ENCODE results near the gene RPL29. TPM values are rescaled to one million over a fixed set of nuclear protein-coding genes. Genes with fewer than 3 reads are reported as not detected.

The RPL29 gene
- total RNA-seq, 1 donor from 2014 or later = 1,352 TPM

DNA sequence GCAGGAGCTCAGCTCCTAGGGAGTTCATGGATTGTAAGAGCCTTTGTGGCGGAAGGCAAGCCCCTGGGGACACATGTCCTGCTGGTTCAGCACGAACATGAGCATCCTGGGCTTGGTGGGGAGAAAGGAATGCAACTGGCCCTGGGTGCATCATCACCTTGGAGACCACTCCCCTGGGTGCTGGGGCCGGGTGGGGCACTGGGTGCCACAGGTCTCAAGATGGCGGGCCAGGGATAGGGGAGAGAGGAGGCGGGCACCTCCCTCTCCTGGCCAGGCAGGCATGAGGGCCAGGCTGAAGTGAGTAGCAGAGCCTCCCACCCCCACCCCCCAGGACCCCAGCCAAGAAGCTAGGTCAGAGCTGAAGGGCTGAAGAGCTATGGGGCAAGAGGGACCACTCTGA lies 29.2 kb downstream of the RPL29 start:
- intact Hi-C loops (cut with micrococcal nuclease) = no loop called here

DNA sequence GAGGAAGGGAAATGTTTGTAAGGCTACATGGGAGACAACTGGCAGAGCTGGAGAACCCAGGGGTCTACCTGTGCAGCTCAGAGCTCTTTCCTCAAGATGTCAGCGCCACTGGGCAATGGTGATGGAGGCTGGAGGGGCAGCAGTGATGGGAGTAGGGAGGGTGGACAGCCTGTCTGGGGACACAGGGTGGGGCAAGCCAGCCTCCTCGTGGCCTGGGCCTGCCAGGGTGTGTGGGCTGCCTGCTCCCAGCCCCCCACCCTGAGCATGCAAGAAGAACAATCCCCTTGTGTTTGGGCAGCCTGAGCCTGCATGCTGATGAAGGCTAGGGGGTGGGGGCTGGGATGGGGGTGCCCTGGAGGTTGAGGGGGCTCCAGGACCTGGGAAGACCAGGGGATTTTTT lies 29.7 kb downstream of the RPL29 start:
- intact Hi-C loops (cut with micrococcal nuclease) = no loop called here

DNA sequence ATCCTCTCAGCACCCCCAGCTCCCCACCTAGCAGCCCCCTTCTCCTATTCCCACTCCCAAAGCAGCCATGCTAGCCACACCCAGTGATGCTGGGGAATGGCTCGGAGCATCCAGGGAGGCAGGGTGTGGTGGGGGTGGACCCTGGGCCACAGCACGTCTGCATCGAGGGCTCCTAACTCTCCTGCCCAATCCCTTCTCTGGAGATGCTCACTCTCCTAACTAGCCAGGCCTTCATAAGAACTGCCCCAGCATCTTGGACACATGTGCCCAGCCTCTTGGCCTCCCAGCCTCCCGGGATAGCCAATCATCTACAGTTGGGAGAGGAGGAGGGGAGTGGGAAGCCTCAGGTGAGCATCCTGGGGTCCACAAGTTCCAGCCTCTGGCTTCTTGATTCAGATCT lies 31.2 kb downstream of the RPL29 start:
- intact Hi-C loops (cut with micrococcal nuclease) = no loop called here

DNA sequence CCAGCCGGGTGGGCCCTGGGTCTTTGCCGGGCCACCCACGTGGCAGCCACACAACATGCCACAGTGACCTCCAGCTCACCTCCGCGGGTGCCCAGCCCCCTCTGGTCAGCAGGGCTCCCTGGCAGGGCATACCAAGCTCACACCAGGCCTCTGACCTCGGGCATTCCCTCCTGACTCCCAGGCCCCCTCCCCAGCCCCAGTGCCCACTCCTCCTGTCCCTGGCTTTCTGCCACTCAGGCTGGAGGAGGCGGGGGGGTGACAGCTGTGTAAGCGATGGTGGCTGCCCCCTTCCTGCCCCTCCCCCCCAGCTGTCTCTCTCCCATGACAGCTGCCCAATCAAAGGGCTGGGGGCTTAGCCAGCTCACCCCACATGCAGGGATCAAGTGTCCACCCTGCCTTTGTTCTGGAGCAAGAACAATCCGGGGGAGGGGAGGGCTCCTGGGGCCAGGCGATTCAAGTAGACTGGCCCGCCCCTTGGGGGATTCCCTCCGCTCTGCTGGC lies 31.7 kb downstream of the RPL29 start:
- intact Hi-C loops (cut with micrococcal nuclease) = no loop called here

DNA sequence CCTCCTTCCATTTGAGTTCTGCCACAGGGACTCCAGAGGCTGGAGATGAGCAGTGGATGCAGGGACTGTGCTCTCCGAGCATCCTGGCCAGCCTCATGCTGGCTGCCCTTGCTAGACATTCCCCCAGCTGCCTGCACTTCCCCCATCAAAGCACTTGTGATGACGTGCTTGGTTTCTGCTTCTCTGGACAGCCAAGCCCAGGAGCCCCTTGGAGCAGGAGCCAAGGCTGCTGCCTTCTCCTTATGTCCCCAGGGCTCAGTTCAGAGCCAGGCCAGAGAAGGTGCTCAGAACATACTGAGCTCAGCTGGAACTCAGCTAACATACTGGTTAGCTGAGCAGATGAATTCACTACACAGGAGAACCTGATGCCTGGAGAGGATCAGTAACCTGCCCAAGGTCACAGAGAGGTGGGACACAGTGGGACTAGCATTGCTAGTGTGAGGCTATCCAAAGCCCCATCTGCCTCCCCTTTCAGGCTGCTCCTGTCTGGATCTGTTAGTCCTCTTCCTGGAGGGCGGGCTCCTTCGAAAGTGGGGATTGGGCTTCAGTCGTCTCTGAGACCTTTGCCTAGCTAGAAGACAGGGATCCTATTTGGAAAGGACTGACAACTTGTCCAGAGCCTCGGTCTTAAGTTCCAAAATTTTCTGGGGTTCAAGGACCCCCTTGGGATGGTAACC lies 32.7 kb downstream of the RPL29 start:
- intact Hi-C loops (cut with micrococcal nuclease) = no loop called here

DNA sequence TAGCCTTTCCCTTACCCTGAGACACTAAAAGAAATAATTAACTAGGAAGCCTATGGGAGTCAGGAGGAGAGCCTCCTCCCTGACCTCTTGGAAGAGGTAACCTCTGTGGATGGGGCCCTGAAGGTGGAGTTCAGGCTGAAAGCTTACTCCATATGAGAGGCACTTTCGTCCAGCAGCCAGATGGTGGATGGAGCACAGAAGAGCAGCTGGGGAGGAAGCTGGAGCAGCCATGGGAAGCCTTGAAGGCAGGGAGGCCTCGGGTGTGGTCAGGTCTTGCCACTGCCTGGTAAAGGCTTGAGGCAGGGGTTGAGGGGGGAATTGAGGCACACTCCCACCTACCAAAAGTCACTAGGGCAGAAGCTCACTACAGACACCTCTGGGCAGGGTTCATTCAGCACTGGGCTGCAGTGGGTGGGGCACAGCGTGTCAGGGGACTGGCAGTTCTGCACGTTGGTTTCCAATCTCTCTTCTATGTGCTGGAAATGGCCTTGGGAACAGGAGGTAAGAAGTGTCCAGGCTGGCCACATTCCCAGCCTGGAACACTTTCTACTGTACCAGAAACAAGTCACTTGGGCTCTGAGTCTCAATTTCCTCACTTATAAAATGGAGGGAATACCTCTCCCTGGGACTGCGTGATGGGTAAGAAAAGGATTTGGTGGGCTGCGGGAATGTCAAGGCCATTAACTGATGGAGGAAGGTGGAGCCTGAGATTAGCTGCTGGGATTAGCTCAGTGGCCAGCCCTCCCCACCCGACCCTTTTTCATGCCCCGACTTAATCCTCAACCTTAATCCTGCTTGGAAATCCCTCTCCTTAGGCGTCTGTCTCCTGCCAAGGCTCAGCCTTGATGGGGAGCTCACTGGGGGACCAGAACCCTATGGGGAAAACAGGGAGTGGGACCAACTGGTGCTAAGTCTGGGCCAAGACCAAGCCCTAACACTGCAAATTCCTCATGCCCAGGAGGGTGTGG lies 33.8 kb downstream of the RPL29 start:
- intact Hi-C loops (cut with micrococcal nuclease) = no loop called here

DNA sequence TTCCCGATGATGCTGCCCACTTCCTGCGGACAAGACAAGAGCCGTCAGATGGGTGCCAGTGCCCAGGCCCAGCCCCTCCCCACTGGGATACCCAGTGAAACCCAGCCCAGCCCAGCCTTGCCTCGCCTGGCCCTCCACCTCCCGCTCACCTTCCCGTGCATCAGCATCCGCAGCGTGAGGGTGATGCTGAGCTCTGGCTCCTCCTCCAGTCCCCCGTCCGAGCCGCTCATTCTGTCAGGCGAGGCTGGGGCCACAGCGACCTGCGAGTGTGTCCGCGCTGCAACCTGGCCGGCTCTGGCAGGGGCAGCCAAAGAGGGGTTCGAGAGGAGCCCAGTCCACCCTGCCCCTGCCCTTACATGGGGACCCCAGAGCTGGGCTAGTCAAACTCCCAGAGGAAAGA lies 34.7 kb downstream of the RPL29 start:
- intact Hi-C loops (cut with micrococcal nuclease) = no loop called here

DNA sequence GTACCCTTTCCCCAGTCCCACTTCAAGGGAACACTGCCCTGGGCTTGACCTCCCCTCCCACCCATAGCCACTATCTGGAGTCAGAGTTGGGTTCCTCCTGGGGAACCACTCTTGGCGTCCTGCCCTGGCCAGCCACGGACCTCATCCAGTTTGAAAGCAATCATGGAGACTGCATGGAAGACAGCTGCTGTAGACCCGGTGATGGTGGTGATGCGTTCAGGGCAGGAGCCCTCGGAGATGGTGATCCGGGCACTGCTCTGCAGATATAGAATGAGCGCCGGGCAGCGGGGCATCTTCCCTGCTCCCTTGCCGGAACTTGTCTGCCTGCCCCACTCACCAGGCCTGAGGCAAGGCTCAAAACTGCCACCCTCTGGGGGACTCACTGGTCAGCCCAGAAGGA lies 35.3 kb downstream of the RPL29 start:
- intact Hi-C loops (cut with micrococcal nuclease) = no loop called here

DNA sequence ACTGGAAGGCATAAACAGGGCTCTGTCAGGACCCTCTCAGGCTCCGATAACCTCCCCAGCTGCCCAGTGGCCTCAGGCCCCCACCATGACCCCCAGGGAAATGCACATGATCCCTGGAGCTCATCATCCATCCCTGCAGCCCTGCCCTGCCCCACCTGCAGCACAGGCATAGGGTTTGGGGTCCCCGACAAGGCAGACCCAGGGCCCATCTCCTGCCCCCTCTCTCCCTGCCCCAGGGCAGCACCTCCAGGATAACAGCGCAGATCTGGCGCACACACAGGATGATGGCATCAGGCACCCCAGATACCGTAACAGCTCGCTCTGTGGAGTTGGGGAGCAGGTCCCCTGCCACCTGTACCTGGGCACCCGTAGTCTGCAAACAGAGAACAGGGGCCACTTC lies 36.0 kb downstream of the RPL29 start:
- intact Hi-C loops (cut with micrococcal nuclease) = no loop called here

DNA sequence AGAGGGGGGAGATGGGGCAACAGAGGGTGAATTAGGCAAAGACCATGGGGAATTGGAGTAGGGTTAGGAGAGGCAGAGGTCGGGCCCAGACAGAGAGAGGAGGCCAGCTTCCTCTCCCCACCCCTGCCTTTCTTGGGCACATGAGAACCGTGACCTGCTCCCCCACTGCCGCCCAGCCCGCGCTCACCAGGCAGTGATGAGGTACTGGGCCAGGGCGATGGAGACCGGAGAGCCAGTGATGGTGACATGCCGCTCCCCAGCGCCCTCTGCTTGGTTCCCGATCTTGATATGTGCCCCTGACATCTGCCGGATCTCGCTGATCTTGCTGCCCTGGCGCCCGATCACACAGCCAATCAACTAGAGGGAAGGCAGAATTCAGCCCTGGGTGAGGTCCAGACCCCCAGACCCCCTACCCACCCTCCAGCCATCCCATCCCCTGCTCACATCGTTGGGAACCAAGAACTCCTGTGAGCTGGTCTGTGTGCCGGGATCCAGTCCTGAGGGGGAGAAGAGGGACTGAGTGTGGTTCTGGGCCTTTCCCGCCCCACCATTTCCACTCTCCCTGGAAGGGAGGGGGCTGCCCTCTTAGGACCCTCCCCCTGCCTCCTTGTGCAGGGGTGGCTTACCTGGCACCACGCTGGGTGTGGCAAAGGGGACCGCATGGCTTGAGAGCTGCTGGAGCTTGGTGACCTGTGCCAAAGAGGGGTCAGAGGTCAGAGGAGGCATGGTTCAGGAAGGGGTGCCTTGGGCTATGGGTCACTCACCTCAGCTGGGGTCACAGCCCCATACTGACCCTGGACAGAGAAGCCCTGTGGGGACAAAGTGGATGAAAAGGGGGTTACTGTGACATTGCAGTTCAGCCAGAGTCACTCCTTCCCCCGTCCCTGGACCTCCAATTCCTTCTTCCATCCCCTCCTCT lies 36.8 kb downstream of the RPL29 start:
- intact Hi-C loops (cut with micrococcal nuclease) = no loop called here

DNA sequence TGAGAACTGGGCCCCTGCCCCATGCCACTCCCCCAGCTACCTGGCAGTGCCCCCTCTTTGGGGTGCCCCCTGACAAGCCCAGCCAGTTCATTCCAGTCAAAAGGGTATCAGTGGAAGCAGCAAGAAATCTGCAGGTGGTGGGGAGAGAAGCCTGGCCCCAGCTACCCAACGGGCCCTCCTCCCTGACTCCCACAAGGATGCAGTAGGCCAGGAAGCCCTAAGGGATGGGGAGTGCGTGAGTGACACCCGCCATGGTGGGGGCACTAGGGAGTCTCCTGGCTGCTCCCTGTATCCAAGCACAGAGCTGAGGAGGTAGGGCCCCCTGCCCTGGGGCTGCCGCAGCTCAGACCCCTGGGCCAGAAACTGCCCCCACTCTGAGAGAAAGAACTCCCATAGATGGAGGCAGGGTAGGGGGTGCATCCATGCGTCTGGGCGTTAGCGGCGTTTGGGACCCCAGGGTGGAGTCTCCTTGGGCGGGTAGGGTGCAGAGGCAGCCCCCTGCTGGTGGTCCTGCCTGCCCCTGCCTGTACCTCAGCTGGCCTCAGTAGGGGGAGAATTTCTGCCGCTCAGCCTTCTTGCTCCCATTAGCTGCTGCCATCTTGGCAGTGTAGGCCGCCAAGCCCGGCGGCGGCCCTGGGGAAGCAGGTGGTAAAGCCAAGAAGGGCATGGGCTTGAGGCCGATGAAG lies 38.0 kb downstream of the RPL29 start:
- intact Hi-C loops (cut with micrococcal nuclease) = no loop called here

DNA sequence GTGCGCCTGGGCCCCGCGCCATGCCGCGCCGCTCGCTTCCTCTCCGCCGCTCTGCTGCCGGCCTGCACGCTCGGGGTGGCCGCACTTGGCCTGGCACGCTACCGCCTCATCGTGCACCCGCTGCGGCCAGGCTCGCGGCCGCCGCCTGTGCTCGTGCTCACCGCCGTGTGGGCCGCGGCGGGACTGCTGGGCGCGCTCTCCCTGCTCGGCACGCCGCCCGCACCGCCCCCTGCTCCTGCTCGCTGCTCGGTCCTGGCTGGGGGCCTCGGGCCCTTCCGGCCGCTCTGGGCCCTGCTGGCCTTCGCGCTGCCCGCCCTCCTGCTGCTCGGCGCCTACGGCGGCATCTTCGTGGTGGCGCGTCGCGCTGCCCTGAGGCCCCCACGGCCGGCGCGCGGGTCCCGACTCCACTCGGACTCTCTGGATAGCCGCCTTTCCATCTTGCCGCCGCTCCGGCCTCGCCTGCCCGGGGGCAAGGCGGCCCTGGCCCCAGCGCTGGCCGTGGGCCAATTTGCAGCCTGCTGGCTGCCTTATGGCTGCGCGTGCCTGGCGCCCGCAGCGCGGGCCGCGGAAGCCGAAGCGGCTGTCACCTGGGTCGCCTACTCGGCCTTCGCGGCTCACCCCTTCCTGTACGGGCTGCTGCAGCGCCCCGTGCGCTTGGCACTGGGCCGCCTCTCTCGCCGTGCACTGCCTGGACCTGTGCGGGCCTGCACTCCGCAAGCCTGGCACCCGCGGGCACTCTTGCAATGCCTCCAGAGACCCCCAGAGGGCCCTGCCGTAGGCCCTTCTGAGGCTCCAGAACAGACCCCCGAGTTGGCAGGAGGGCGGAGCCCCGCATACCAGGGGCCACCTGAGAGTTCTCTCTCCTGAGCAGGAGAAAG lies 39.6 kb downstream of the RPL29 start:
- intact Hi-C loops (cut with micrococcal nuclease) = no loop called here

DNA sequence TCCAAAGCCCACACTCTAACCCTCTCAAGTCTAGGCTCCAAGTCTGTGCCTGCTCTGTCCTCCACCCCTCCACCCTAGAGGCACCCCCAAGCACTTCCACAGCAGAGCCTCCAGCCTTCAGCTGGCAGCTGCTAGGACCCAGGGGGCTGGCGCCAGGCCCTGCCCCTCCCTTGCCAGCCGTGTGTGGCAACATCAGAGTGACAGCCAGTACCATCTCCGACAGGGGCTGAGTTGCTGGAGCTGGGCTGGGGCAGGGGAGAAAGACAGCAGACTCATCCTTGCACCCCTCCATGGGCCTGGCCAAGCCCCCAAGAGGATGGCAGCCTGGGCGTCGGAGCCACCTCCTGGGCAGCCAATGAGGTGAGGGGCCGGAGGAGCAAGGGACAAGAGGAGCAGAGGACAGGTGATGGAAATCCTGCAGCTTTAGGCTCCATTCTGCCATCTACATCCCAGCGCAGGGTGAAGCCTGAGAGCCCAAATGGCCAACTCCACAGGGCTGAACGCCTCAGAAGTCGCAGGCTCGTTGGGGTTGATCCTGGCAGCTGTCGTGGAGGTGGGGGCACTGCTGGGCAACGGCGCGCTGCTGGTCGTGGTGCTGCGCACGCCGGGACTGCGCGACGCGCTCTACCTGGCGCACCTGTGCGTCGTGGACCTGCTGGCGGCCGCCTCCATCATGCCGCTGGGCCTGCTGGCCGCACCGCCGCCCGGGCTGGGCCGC lies 40.4 kb downstream of the RPL29 start, which contains the start of gene GPR62:
Gene GPR62 (plus strand): TSS at position 207 of the 718 bp plus-strand sequence. CDS start 272 bp downstream, at position 479.
- intact Hi-C loops (cut with micrococcal nuclease) = no loop called here

DNA sequence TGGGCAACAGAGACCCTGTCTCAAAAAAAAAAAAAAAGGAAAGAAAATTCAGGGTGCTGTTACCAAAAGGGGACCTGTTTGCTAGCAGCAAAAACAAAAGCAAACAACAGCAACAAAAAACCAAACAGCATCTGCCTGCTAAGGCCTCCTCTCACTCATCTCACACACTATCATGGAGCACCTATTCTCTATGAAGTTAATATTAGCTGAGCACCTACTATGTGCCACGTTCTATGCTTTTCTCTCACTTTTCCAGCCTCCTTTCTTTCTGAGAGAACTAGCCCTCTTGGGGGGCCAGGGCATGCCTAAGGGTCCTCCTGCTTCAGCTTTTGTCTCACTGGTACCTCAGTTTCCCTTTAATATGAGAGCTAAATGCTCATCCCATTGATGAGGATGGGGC lies 41.0 kb downstream of the RPL29 start:
- intact Hi-C loops (cut with micrococcal nuclease) = no loop called here

DNA sequence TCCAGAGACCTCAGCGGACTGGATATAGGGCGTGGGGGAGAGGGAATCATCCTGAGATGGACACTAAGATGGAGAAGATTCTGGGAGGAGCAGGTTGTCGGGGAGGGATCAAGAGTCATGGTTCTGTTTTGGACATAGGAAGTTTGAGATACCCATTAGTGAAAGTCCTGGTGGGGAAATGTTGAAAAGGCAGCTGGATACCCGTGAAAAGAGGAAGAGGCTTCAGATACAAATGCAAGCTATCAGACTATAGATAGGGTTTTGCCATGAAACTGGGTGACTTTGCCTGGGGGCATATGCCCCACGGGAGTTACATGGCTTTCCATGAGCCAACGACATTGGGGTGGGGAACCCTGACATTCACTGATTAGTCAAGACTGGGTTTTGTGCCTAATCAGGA lies 41.6 kb downstream of the RPL29 start:
- intact Hi-C loops (cut with micrococcal nuclease) = no loop called here

DNA sequence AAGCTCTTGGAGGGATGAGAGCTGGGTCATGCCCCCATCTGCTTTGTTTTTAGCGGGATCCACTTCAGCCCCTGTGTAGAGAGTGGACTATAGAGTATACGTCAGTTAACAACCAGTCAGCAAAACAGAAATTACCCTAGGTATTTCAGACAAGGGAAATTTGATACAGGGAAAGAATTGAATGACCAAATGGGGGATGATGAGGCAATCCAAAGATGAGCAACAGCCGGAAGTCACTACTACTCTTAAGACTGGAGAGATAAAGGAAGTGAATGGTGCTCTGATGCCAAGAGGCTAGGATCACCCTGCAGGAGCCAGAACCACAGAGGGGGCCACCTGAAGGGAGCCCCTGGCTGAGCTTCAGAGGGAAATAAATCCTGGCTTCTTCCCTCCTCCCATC lies 42.2 kb downstream of the RPL29 start:
- intact Hi-C loops (cut with micrococcal nuclease) = no loop called here

DNA sequence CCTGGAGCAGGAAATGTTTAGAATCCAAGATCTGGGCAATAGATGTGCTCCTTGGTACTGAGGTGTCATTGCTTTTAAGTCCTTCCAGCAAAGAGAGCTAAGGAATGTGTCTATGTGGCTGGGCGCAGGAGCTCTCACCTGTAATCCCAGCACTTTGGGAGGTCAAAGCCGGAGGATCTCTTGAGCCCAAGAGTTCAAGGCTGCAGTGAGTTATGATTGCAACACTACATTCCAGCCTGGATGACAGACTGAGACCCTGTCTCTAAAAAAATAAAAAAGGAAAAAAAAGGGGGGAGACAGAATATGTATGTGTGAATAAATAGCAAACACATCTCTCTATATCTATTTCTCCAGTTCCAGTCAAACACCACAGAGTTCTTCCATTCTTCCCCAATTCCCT lies 44.8 kb downstream of the RPL29 start:
- intact Hi-C loops (cut with micrococcal nuclease) = no loop called here

DNA sequence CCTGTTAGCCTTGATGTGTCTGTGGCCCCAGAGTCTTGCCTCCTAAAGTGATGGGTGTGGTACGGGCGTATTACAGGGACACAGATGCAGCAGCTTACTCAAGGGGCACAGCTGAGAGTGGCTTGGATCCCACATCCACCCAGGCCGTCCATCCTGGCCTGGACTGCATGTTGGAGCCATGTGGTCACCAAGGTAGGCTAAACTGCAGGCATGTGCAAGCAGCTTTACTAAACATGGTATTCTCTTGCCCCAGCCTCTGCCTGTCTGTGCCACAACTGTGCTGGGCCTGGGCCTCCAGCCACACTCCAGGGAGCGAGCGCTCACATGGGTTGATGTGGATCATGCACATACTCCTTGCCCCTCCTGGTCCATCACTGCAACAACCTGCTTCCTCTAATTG lies 46.6 kb downstream of the RPL29 start:
- intact Hi-C loops (cut with micrococcal nuclease) = loop anchor here (10.0 kb wide), 2 partner anchors 264 to 1334 kb away; partner anchors contain the start of genes CISH and MAPKAPK3
